Measurements from ENCODE around the gene TRPC6.

- TF ChIP-seq, protein P1, sequence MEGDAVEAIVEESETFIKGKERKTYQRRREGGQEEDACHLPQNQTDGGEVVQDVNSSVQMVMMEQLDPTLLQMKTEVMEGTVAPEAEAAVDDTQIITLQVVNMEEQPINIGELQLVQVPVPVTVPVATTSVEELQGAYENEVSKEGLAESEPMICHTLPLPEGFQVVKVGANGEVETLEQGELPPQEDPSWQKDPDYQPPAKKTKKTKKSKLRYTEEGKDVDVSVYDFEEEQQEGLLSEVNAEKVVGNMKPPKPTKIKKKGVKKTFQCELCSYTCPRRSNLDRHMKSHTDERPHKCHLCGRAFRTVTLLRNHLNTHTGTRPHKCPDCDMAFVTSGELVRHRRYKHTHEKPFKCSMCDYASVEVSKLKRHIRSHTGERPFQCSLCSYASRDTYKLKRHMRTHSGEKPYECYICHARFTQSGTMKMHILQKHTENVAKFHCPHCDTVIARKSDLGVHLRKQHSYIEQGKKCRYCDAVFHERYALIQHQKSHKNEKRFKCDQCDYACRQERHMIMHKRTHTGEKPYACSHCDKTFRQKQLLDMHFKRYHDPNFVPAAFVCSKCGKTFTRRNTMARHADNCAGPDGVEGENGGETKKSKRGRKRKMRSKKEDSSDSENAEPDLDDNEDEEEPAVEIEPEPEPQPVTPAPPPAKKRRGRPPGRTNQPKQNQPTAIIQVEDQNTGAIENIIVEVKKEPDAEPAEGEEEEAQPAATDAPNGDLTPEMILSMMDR (IDR thresholded peaks at IDR 0.05; ENCODE audit: poor library complexity), result no peak
- no peak for TF ChIP-seq EZH2 (IDR thresholded peaks at IDR 0.05; ENCODE audit: borderline replicate concordance)
Observed at GRCh38 chr11:101435408-101435973, 148.3 kb downstream of the TRPC6 start.

Data from hepatocyte (in vitro differentiated cells).